Thoracic aorta (tissue), 2 donors: ENCODE measurements around the gene MAML2. TPM values are rescaled to one million over a fixed set of nuclear protein-coding genes. Genes with fewer than 3 reads are reported as not detected.
A peak's percentile ranks its signal among the peaks of the same experiment; 100 is the strongest.

ENCODE experiments used
- ATAC-seq: fragments of 150-250 bp; one replicate; pipeline ENCODE4 v1.8.0; 2017; ENCODE audit warnings: low read depth; ENCODE audit not compliant: insufficient number of reproducible peaks, low FRiP score
- DNase-seq: peaks from one replicate; pipeline ENCODE4 v3.0.0-alpha.2; 2020; ENCODE audit warnings: low spot score
- H3K27ac ChIP-seq, 2 donors: fragments of 200-600 bp; sonication (generic); 1 replicate in 1 of 2; 2 replicates in 1 of 2; pipeline ENCODE4 v1.5.1; 2016; ENCODE audit warnings: mild to moderate bottlenecking in 2 of 2, moderate library complexity in 2 of 2
- H3K27me3 ChIP-seq: fragments of 200-600 bp; sonication (generic); replicated peaks from 2 replicates; pipeline ENCODE4 v1.6.0; 2016; ENCODE audit warnings: mild to moderate bottlenecking; ENCODE audit not compliant: insufficient read depth
- H3K36me3 ChIP-seq: fragments of 200-600 bp; sonication (generic); one replicate; pipeline ENCODE4 v1.5.1; 2016
- H3K4me1 ChIP-seq, 2 donors: fragments of 200-600 bp; sonication (generic); 1 replicate in 1 of 2; 2 replicates in 1 of 2; pipeline versions ENCODE4 v1.5.1 to v1.6.0; 2016; ENCODE audit warnings: low read depth in 2 of 2, mild to moderate bottlenecking in 1 of 2; ENCODE audit not compliant: control insufficient read depth in 1 of 2
- H3K4me3 ChIP-seq: fragments of 200-600 bp; sonication (generic); 2 replicates; pipeline ENCODE4 v1.5.1; 2016; ENCODE audit warnings: mild to moderate bottlenecking
- H3K9me3 ChIP-seq: fragments of 200-600 bp; sonication (generic); 2 replicates; pipeline ENCODE4 v1.5.1; 2016
- CTCF ChIP-seq: fragments of 200-600 bp; sonication (generic); IDR thresholded peaks from one replicate; pipeline ENCODE4 v1.5.1; 2019; ENCODE audit warnings: antibody characterized with exemption
- total RNA-seq, 2 donors: library from RNA; depleted of rRNA; stranded (reverse); fragments of >200 nt; gene quantifications; one replicate each; pipeline versions ENCODE4 v1.1.0 to v1.2.3, GENCODE V29; 2016

Gene MAML2
- total RNA-seq, 2 donors from 2014 or later = 23.4 to 29.6 TPM

GRCh38 chr11:96061730-96062129 lies 281.3 kb downstream of the MAML2 start:
- Histone ChIP-seq H3K4me3 (no peak overlapping the region), H3K4me1 (peaks cover 3 to 49% of the 10 kb centered on the region in 2 donors), H3K9me3 (no peaks in the 10 kb centered on the region), H3K36me3 (no peaks in the 10 kb centered on the region), H3K27ac (no peak overlapping the region), H3K27me3 (no peaks in the 10 kb centered on the region)
- ATAC-seq (no peak), DNase-seq (no peak)
- no peak for TF ChIP-seq CTCF

- no peaks in the 10 kb centered on the region for H3K27me3 ChIP-seq
- no peaks in the 10 kb centered on the region for H3K36me3 ChIP-seq
- no peaks in the 10 kb centered on the region for H3K9me3 ChIP-seq
- no peak overlapping the region for H3K4me3 ChIP-seq
- TF ChIP-seq CTCF = no peak
- H3K27ac ChIP-seq = no peak overlapping the region
- no peak for ATAC-seq
- DNase-seq = no peak
- peaks cover 10 to 56% of the 10 kb centered on the region in 2 donors for H3K4me1 ChIP-seq
Measured at GRCh38 chr11:96061069-96061468, 281.9 kb downstream of the MAML2 start.

GRCh38 chr11:96057502-96057901 lies 285.5 kb downstream of the MAML2 start:
- DNase-seq = no peak
- no peaks in the 10 kb centered on the region for H3K27me3 ChIP-seq
- H3K9me3 ChIP-seq = no peaks in the 10 kb centered on the region
- H3K4me1 ChIP-seq = peaks cover 15 to 61% of the 10 kb centered on the region in 2 donors
- peak overlapping the region; percentile 64 to 74 for H3K27ac ChIP-seq
- H3K4me3 ChIP-seq = peak overlapping the region; percentile 23
- H3K36me3 ChIP-seq = no peaks in the 10 kb centered on the region
- TF ChIP-seq CTCF = no peak
- ATAC-seq = no peak

- no peak for ATAC-seq
- H3K9me3 ChIP-seq = no peaks in the 10 kb centered on the region
Measured at GRCh38 chr11:96056576-96056975, 286.4 kb downstream of the MAML2 start.

GRCh38 chr11:96055706-96056387 lies 287.1 kb downstream of the MAML2 start:
- H3K4me1 ChIP-seq = peaks cover 15 to 52% of the 10 kb centered on the region in 2 donors
- no peak overlapping the region for H3K4me3 ChIP-seq
- H3K27ac ChIP-seq = peak overlapping the region; percentile 61 to 74

More at GRCh38 chr11:96056576-96056975, 286.4 kb downstream of the MAML2 start:
- Histone ChIP-seq H3K36me3 (no peaks in the 10 kb centered on the region), H3K4me1 (peaks cover 15 to 57% of the 10 kb centered on the region in 2 donors), H3K4me3 (no peak overlapping the region), H3K27ac (peak overlapping the region; percentile 64 to 74), H3K27me3 (no peaks in the 10 kb centered on the region)
- no peak for TF ChIP-seq CTCF
- no peak for DNase-seq

More at GRCh38 chr11:96055706-96056387, 287.1 kb downstream of the MAML2 start:
- ATAC-seq = no peak
- TF ChIP-seq CTCF = no peak
- DNase-seq = no peak
- Histone ChIP-seq H3K36me3 (no peaks in the 10 kb centered on the region), H3K9me3 (no peaks in the 10 kb centered on the region), H3K27me3 (no peaks in the 10 kb centered on the region)
